Smooth muscle cell (in vitro differentiated cells): ENCODE data around the gene FHOD3. TPM values are rescaled to one million over a fixed set of nuclear protein-coding genes. Genes with fewer than 3 reads are reported as not detected.
A peak's percentile ranks its signal among the peaks of the same experiment; 100 is the strongest.

ENCODE experiments used
- DNase-seq: peaks from one replicate; lab custom pipeline; 2025; ENCODE audit not compliant: unreplicated experiment; lab: John Stamatoyannopoulos, UW
- H2AFZ ChIP-seq: fragments of 200-600 bp; sonication (generic); 2 replicates; pipeline ENCODE4 v1.6.0; 2016; ENCODE audit warnings: antibody characterized with exemption, low read depth, mild to moderate bottlenecking
- H3F3A ChIP-seq: fragments of 200-600 bp; sonication (generic); 2 replicates; pipeline ENCODE4 v1.6.0; 2017; ENCODE audit warnings: antibody characterized with exemption, low read depth
- H3K27ac ChIP-seq: fragments of 200-600 bp; sonication (generic); 2 replicates; pipeline ENCODE4 v1.5.1; 2016; ENCODE audit warnings: low read depth, mild to moderate bottlenecking
- H3K27me3 ChIP-seq: fragments of 200-600 bp; sonication (generic); 2 replicates; pipeline ENCODE4 v1.6.1; 2016; ENCODE audit warnings: low read depth, mild to moderate bottlenecking
- H3K36me3 ChIP-seq: fragments of 200-600 bp; sonication (generic); 2 replicates; pipeline ENCODE4 v1.5.1; 2016; ENCODE audit warnings: low read depth
- H3K4me1 ChIP-seq: fragments of 200-600 bp; sonication (generic); 2 replicates; pipeline ENCODE4 v1.5.1; 2016; ENCODE audit warnings: low read depth
- H3K4me2 ChIP-seq: fragments of 200-600 bp; sonication (generic); 2 replicates; pipeline ENCODE4 v1.6.0; 2016; ENCODE audit warnings: mild to moderate bottlenecking
- H3K4me3 ChIP-seq: fragments of 200-600 bp; sonication (generic); 2 replicates; pipeline ENCODE4 v1.5.1; 2016; ENCODE audit warnings: mild to moderate bottlenecking
- H3K79me2 ChIP-seq: fragments of 200-600 bp; sonication (generic); 2 replicates; pipeline ENCODE4 v1.6.0; 2016; ENCODE audit warnings: low read depth, mild to moderate bottlenecking
- H3K9ac ChIP-seq: fragments of 200-600 bp; sonication (generic); 2 replicates; pipeline ENCODE4 v1.6.0; 2016; ENCODE audit warnings: low read depth
- H3K9me3 ChIP-seq: fragments of 200-600 bp; sonication (generic); replicated peaks from 2 replicates; pipeline ENCODE4 v1.5.1; 2016; ENCODE audit warnings: low read depth
- H4K20me1 ChIP-seq: fragments of 200-600 bp; sonication (generic); 2 replicates; pipeline ENCODE4 v1.6.0; 2016; ENCODE audit warnings: low read depth
- CTCF ChIP-seq: fragments of 200-600 bp; sonication (generic); IDR thresholded peaks from 2 replicates; pipeline ENCODE4 v1.5.1; 2017; ENCODE audit warnings: borderline replicate concordance, mild to moderate bottlenecking, antibody characterized with exemption; ENCODE audit not compliant: insufficient read depth, poor library complexity, severe bottlenecking
- WGBS: methylation state at CpG from one replicate; pipeline ENCODE4 v1.1.7; 2016; ENCODE audit warnings: low lambda C conversion rate; 5-methylcytosine and 5-hydroxymethylcytosine counted together
- polyA plus RNA-seq: library from polyadenylated mRNA; unstranded; fragments of >200 nt; fragmentation: Nextera tagmentation; extraction: Ambion mirVana; gene quantifications from 2 replicates; pipeline ENCODE4 v1.2.1, GENCODE V29; 2016
- total RNA-seq: library from RNA; depleted of rRNA; stranded (reverse); fragments of >200 nt; gene quantifications from 2 replicates; pipeline ENCODE4 v1.2.3, GENCODE V29; 2014

Gene FHOD3
- total and polyA plus RNA-seq, 2 experiments from 2014 or later: 6.3 to 19.4 TPM

- Histone ChIP-seq H3K9me3 (no peaks in the 10 kb centered on the region), H3K79me2 (no peaks in the 10 kb centered on the region), H3K27me3 (no peaks in the 10 kb centered on the region), H3K36me3 (no peaks in the 10 kb centered on the region), H3K4me2 (no peak overlapping the region), H3K27ac (no peak overlapping the region), H3K4me1 (no peaks in the 10 kb centered on the region), H4K20me1 (no peaks in the 10 kb centered on the region), H3K4me3 (no peak overlapping the region), H3K9ac (no peak overlapping the region), H3F3A (no peaks in the 10 kb centered on the region), H2AFZ (no peak overlapping the region)
- no peak for DNase-seq
- TF ChIP-seq CTCF: no peak
- 39% methylated on average over 9 of the region's 9 CpGs for WGBS
These were observed 212.2 kb downstream of the FHOD3 start for GRCh38 chr18:36509646-36510197.

- H2AFZ ChIP-seq: no peak overlapping the region
- H3K9ac ChIP-seq: no peak overlapping the region
- H3K4me3 ChIP-seq: no peak overlapping the region
- no peak for TF ChIP-seq CTCF
- no peaks in the 10 kb centered on the region for H3K4me1 ChIP-seq
- no peaks in the 10 kb centered on the region for H3K79me2 ChIP-seq
- H3K9me3 ChIP-seq: no peaks in the 10 kb centered on the region
- H3K27me3 ChIP-seq: no peaks in the 10 kb centered on the region
- WGBS: 59% methylated on average over 5 of the region's 5 CpGs
- H3F3A ChIP-seq: no peaks in the 10 kb centered on the region
- H3K4me2 ChIP-seq: peak overlapping the region; percentile 7
- H3K27ac ChIP-seq: no peak overlapping the region
- H3K36me3 ChIP-seq: no peaks in the 10 kb centered on the region
- no peaks in the 10 kb centered on the region for H4K20me1 ChIP-seq
- no peak for DNase-seq
These were observed 214.4 kb downstream of the FHOD3 start for GRCh38 chr18:36511791-36512352.

GRCh38 chr18:36513556-36513955 lies 216.0 kb downstream of the FHOD3 start:
- DNase-seq: no peak
- no peak overlapping the region for H3K4me2 ChIP-seq
- no peaks in the 10 kb centered on the region for H3K36me3 ChIP-seq
- no peak overlapping the region for H3K9ac ChIP-seq
- H2AFZ ChIP-seq: no peak overlapping the region
- H3K9me3 ChIP-seq: no peaks in the 10 kb centered on the region
- no peaks in the 10 kb centered on the region for H3K27me3 ChIP-seq
- no peak overlapping the region for H3K4me3 ChIP-seq
- H3F3A ChIP-seq: no peaks in the 10 kb centered on the region
- H3K27ac ChIP-seq: no peak overlapping the region
- H3K4me1 ChIP-seq: no peaks in the 10 kb centered on the region
- TF ChIP-seq CTCF: no peak
- 81% methylated on average over 5 of the region's 5 CpGs for WGBS
- no peaks in the 10 kb centered on the region for H3K79me2 ChIP-seq
- H4K20me1 ChIP-seq: no peaks in the 10 kb centered on the region

GRCh38 chr18:36514778-36515177 lies 217.3 kb downstream of the FHOD3 start:
- no peaks in the 10 kb centered on the region for H3F3A ChIP-seq
- no peak for DNase-seq
- TF ChIP-seq CTCF: no peak
- no peak overlapping the region for H3K4me3 ChIP-seq
- H4K20me1 ChIP-seq: no peaks in the 10 kb centered on the region
- no peaks in the 10 kb centered on the region for H3K36me3 ChIP-seq
- H3K27ac ChIP-seq: no peak overlapping the region
- no peak overlapping the region for H3K9ac ChIP-seq
- no peaks in the 10 kb centered on the region for H3K4me1 ChIP-seq
- 85% methylated on average over 6 of the region's 6 CpGs for WGBS
- no peaks in the 10 kb centered on the region for H3K9me3 ChIP-seq
- H3K79me2 ChIP-seq: no peaks in the 10 kb centered on the region
- H3K4me2 ChIP-seq: no peak overlapping the region
- no peak overlapping the region for H2AFZ ChIP-seq
- no peaks in the 10 kb centered on the region for H3K27me3 ChIP-seq
